WI38 (cell line): ENCODE results near the gene SLC6A18.
"Not testable (repeated sequence)": the region's sequence is repeated elsewhere in the genome, so short reads cannot be mapped to it uniquely, and the experiment has no call there.

Source experiments
- H3K4me3 ChIP-seq: 2 replicates; pipeline ENCODE4 v1.5.1; 2011; ENCODE audit warnings: low read depth, mild to moderate bottlenecking, control low read depth, low read length
- TF ChIP-seq, protein P1 (sequence below): IDR thresholded peaks from 2 replicates; pipeline ENCODE4 v1.5.1; 2012; ENCODE audit warnings: low read depth, mild to moderate bottlenecking, control low read depth, low read length

Gene SLC6A18

DNA sequence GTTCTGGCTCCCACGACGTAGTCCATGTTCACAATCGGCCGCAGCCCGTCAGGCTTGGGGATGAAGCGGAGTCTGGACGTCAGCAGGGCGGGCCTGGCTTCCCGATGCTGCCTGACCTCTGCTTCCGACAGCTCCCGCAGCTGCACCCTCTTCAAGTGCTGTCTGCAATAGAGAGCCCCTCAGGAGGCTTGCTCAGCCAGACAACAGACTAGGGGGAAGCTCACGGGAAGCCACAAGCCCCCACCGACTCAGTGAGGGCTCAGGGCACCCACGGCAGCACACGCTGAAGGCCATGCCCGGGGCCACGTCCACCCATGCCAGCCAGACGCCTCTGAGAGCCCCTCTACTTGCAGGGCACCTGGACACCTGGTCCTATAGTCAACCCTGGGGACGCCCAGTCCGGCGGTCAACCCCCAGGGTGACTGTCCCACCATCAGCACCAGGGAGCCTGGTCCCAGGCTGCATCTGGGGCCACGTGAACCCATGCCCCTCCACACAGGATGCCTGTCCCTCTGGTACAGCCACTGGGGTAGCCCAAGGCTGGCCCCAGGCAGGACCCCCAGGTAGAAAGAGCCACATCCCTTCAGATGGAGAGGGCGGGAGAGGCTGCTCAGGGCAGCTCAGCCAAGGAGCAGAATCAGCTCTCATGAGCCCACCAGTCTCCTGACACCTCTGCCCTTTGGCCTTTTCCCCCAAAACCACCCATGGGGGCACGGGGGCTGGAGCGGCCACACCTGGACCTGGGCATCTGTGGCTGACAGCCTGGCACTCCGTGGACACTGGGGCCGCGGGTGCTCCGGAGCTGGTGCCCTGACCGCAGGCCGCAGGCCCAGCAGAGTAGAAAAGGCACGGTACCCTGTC is 55.2 kb downstream of the SLC6A18 start:
- H3K4me3 ChIP-seq: peak overlapping the region; percentile 68
- TF ChIP-seq, protein P1, sequence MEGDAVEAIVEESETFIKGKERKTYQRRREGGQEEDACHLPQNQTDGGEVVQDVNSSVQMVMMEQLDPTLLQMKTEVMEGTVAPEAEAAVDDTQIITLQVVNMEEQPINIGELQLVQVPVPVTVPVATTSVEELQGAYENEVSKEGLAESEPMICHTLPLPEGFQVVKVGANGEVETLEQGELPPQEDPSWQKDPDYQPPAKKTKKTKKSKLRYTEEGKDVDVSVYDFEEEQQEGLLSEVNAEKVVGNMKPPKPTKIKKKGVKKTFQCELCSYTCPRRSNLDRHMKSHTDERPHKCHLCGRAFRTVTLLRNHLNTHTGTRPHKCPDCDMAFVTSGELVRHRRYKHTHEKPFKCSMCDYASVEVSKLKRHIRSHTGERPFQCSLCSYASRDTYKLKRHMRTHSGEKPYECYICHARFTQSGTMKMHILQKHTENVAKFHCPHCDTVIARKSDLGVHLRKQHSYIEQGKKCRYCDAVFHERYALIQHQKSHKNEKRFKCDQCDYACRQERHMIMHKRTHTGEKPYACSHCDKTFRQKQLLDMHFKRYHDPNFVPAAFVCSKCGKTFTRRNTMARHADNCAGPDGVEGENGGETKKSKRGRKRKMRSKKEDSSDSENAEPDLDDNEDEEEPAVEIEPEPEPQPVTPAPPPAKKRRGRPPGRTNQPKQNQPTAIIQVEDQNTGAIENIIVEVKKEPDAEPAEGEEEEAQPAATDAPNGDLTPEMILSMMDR: no peak

DNA sequence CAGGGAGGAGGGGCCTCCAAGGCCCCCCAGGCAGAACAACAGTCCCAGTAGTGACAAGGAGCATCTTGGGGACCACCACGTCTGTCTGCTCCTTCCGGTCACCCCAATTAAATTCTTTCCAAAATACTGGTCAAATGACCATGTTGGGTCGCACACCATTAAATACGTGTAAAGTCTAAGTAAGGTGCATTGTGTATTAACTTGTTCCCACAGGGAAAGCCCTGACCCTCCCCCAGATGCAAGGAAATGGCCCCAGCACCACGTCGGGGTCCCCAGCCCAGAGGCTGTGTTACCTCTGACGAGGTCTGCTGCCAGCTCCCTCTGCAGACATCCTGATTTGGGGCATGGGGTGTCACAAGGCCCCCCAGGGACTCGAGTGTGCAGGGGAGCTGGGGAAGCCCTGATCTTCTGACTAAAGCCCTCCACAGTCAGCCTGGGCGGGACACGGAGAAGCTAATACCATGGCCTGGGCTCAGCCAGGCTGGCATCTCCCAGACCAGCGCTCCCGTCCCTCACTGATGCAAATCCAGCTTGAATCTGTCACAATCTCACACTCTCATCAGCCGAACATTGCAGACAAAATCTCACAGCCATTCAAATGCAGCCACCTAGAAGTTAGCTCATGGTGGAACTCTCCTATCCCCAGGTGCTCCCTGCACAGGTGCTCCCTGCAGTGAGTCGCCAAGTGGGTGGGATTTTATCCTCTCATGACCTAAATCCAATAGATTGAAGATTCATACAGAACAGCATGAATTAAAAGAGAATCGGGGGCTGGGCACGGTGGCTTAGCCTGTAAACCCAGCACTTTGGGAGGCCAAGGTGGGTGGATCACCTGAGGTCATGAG is 56.1 kb downstream of the SLC6A18 start:
- TF ChIP-seq, protein P1: no peak
- H3K4me3 ChIP-seq: no peak overlapping the region

DNA sequence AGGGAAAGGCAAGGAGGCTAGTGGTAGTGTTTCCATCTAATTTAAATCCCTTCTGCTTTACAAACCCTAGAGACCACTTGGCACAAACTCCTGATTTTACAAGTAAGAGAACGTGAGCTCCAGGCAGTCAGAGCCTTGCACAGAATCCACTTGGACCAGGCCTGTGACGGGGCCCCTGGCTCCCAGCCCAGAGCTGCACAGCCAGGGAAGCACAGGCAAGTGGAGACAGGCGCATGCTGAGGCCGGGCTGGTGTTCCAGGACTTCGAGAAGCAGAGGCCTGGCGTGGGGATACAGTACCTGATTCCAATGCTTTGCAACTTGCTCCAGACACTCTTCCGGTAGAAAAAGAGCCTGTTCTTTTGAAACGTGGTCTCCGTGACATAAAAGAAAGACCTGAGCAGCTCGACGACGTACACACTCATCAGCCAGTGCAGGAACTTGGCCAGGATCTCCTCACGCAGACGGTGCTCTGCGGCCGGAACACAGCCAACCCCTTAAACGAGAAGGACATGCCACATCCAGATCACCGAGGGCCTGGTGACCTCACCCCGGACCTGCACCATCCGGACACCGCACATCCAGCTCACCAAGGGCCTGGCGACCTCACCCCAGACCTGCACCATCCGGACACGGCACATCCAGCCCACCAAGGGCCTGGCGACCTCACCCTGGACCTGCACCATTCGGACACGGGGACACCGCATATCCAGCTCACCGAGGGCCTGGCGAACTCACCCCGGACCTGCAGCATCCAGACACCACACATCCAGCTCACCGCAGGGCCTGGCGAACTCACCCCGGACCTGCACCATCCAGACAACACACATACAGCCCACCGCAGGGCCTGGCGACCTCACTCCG is 57.2 kb downstream of the SLC6A18 start:
- peak overlapping the region; percentile 66 for H3K4me3 ChIP-seq
- TF ChIP-seq, protein P1: no peak

DNA sequence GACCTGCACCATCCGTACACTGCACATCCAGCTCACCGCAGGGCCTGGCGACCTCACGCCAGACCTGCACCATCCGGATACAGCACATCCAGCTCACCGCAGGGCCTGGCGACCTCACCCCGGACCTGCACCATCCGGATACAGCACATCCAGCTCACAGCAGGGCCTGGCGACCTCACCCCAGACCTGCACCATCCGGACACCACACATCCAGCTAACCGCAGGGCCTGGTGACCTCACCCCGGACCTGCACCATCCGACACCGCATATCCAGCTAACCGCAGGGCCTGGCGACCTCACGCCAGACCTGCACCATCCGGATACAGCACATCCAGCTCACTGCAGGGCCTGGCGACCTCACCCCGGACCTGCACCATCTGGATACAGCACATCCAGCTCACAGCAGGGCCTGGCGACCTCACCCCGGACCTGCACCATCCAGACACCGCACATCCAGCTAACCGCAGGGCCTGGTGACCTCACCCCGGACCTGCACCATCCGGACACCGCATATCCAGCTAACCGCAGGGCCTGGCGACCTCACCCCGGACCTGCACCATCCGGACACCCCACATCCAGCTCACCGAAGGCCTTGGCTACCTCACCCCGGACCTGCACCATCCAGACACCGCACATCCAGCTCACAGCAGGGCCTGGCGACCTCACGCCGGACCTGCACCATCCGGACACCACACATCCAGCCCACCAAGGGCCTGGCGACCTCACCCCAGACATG is 58.0 kb downstream of the SLC6A18 start:
- not testable (repeated sequence) for H3K4me3 ChIP-seq

DNA sequence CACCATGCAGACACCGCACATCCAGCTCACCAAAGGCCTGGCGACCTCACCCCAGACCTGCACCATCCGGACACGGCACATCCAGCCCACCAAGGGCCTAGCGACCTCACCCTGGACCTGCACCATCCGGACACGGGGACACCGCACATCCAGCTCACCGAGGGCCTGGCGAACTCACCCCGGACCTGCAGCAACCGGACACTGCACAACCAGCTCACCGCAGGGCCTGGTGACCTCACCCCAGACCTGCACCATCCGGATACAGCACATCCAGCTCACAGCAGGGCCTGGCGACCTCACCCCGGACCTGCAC is 58.5 kb downstream of the SLC6A18 start:
- H3K4me3 ChIP-seq: not testable (repeated sequence)

DNA sequence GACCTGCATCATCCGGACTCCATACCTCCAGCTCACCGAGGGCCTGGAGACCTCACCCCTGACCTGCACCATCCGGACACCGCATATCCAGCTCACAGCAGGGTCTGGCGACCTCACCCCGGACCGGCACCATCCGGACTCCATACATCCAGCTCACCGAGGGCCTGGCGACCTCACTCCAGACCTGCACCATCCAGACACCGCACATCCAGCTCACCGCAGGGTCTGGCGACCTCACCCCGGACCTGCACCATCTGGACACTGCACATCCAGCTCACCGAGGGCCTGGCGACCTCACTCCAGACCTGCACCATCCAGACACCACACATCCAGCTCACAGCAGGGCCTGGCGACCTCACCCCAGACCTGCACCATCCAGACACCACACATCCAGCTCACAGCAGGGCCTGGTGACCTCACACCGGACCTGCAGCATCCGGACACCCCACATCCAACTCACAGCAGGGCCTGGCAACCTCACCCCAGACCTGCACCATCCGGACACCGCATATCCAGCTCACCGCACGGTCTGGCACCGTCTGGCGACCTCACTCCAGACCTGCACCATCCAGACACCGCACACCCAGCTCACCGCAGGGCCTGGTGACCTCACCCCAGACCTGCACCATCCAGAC is 59.3 kb downstream of the SLC6A18 start:
- not testable (repeated sequence) for H3K4me3 ChIP-seq

DNA sequence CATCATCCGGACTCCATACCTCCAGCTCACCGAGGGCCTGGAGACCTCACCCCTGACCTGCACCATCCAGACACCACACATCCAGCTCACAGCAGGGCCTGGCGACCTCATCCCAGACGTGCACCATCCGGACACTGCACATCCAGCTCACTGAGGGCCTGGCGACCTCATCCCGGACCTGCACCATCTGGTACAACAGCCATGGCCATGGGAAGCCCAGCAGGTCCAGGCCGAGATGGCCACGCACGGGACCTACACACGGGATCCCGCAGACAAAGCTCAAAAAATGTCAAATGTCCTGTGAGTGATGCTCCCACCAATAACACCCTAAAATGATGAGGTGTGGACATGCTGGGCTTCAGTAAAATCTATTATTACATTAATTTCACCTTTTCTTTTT is 60.0 kb downstream of the SLC6A18 start:
- H3K4me3 ChIP-seq: no peak overlapping the region
- TF ChIP-seq, protein P1: no peak

DNA sequence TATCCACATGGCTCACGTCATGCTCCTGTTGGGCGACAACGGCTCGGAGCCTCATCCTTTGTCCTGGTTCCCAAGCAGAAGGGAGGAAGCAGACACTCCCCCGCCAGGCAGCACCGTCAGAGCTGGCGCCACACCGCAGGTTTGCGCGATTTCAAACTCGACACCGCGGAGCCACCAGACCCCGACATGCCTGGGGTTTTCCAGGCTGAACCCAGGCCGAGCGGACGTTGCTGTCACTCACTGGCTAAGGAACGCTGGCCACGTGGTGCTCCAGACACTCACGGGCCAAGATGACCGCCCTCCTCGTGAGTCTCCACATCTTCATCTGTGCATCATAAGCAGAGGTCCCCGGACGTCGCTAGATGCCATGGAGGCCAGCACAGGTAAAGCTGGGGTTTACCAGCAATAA is 60.7 kb downstream of the SLC6A18 start:
- H3K4me3 ChIP-seq: no peak overlapping the region
- TF ChIP-seq, protein P1: no peak
